Activated CD8-positive, alpha-beta memory T cell treated with anti-CD3 and anti-CD28 coated beads, Interleukin-2, amount 50 U/mL, for 24 hours (primary cell): Measurements from ENCODE around the gene GSTA5.
A peak's percentile ranks its signal among the peaks of the same experiment; 100 is the strongest.
"Not testable (repeated sequence)": the region's sequence is repeated elsewhere in the genome, so short reads cannot be mapped to it uniquely, and the experiment has no call there.

Experiments used
- DNase-seq: peaks from one replicate; pipeline ENCODE4 v3.0.0-alpha.2; 2020; ENCODE audit errors: extremely low read depth

The GSTA5 gene

DNA sequence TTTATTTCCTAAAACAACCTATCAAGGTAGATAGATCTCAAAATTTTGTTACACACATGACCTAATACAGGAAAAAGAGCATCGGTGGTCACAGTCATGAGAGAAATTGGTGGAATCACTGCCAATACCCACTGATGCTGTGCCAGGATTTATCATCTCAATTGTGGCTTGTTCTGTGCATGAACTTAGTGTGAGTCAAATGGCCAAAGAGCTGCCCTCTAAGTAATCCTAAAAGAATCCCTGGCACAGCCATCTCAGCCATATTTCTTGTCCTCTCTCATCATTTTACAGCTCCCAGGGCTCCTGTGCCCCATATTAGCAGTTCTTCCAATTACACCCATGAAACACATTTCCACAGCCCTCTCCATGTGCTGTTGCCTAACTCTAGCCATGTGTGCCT lies 6.1 kb downstream of the GSTA5 start:
- DNase-seq, result no peak

DNA sequence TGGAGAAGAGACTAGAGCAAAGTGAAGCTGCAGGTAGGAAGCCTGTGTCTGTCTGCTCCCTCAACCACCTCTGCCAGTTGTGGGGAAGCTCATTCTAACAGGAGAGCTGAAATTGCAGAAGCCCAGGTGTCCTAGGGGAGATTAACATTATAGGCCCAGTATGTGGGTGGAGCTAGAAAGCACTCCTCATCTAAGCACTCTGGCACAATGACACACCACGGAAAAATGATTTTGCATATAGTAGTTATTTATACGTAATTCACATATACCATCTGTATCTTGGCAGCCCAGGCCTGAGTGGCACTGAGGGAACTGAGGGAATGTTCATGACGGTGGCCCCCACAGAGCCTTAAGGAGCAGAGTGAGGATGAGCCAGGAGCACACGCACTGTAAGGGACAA lies 9.7 kb downstream of the GSTA5 start:
- not testable (repeated sequence) for DNase-seq

DNA sequence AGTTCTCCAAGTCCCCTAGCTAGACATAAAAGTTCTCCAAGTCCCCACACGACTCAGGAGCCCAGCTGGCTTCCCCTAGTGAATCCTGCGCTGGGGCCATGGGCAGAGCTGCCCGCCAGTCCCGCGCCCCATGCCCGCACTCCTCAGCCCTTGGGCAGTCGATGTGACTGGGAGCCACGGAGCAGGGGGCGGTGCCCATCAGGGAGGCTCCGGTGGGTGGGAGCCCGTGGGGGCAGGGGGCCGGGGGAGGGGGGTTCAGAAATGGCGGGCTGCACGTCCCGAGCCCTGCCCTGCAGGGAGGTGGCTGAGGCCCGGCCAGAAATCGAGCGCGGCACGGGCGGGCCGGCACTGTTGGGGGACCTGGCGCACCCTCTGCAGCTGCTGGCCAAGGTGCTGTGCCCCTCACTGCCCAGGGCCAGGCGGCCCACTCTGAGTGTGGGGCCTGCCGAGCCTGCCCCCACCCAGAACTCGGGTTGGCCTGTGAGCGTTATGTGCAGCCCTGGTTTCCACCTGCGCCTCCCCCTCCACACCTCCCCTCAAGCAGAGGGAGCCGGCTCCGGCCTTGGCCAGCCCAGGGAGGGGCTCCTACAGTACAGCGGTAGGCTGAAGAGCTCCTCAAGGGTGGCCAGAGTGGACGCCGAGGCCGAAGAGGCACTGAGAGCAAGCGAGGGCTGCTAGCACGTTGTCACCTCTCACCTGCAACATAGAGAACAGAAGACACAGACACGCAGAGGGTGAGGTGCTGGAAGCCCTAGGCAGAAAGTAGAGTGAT lies 11.4 kb downstream of the GSTA5 start:
- no peak for DNase-seq

DNA sequence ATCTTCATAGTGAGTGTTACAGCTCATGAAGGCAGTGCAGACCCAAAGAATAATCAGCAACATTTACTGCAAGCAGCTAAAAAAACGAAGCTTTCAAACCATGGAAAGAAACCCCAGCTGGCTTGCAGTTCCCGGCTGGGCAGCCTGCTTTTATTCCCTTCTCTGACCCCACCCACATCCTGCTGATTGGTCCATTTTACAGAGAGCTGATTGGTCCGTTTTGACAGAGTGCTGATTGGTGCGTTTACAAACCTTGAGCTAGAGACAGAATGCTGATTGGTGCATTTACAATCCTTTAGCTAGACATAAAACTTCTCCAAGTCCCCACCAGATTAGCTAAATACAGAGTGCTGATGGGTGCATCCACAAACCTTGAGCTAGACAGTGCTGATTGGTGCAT lies 12.0 kb downstream of the GSTA5 start:
- not testable (repeated sequence) for DNase-seq

DNA sequence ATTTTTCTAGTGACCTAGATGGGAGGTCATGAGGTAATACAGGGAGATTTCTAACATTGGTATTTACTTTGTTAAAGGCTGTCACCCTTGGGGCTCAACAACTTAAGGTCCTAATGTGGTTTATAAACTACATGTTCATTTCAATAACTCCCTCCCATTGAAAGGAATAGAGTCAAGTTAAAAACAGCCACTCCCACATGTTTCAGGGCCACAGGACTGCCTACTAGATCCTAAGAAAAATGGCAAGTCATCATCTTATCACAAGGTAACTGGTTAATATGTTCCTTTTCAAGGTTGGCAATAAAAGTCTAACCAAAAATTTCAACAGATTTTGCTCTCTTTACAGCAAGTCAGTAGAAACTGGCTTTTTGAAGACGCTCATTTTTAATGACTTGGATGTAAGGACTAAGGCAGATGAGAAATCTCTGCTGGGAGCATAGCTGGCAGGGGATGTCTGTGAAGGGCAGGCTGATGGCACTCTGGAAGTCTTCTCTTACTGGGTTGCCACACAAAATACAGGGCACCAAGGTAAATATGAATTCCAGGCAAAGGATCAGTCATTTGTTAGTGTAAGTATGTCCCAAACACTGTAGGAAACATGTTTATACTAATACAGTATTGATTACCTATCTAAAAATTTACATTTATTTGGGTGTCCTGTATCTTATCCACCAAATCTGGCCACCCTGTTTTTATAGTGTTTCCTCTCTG lies 13.4 kb downstream of the GSTA5 start:
- DNase-seq, result not testable (repeated sequence)

DNA sequence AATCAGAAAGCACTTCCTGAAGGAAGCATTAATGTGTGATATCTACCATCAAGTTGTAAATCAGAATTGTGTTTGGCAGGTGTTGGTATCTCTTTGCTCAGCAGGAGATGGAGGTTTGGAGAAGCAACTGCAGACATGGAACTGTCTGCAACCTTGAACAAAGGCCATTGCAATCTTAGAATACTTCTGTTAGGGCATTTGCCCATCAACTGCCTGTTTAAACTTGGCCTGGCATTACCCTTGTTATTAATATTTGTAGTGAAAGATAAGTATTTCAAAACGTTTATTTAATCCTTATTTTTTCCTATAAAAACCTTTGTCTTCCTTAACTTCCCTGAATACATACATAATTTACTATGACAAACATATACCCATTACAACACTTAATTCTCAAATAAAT lies 14.1 kb downstream of the GSTA5 start:
- no peak for DNase-seq

DNA sequence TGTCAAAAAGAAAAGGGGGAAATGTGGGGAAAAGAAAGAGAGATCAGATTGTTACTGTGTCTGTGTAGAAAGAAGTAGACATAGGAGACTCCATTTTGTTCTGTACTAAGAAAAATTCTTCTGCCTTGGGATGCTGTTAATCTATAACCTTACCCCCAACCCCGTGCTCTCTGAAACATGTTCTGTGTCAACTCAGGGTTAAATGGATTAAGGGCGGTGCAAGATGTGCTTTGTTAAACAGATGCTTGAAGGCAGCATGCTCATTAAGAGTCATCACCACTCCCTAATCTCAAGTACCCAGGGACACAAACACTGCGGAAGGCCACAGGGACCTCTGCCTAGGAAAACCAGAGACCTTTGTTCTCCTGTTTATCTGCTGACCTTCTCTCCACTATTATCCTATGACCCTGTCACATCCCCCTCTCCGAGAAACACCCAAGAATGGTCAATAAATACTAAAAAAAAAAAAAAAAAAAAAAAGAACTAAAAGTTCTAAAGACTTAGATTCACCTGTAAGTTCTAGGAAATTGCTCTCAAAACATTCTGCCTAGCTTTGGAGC lies 14.6 kb downstream of the GSTA5 start:
- DNase-seq, result not testable (repeated sequence)

DNA sequence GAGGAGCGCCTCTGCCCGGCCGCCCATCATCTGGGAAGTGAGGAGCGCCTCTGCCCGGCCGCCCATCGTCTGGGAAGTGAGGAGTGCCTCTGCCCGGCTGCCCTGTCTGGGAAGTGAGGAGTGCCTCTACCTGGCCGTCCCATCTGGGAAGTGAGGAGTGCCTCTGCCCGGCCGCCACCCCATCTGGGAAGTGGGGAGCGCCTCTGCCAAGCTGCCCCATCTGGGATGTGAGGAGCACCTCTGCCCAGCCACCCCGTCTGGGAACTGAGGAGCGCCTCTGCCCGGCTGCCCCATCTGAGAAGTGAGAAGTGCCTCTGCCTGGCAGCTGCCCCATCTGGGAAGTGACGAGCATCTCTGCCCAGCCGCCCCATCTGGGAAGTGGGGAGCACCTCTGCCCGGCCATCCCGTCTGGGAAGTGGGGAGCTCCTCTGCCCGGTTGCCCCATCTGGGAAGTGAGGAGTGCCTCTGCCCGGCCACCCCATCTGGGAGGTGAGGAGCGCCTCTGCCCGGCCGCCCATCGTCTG lies 15.3 kb downstream of the GSTA5 start:
- not testable (repeated sequence) for DNase-seq

DNA sequence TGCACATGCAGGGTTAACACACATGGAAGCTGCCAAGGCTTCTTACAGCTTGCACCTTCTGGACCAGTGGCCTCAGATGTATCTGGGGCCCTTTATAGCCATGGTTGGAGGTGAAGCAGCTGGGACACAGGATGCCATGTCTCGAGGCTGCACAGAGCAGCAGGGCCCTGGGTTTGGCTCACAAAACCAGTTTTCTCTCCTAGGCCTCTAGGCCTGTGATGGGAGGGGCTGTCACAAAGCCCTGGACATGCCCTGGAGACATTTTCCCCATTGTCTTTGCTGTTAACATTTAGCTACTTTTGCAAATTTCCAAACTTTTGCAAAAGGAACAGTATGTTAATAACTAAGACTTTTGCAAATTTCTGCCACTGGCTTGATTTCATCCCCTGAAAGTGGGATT lies 18.8 kb downstream of the GSTA5 start:
- no peak for DNase-seq

DNA sequence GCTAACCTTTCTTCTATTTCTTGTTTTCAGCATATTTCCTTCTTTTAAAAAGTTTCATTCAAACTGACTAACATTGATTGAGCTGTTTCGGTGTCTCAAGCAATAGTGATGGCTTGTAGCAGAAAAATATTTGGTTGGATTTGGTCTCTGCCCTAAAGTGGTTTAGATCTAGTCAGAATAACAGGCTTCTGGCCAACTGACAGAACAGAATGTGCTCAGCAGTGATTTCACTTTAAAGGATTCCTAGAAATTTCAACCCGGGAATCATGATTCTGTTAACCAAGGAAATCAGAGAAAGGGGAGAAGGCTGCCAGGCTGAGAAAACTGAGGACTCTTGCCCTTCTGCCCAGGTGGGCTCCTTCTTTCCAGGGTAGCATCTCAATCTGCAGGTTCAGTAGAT lies 20.4 kb downstream of the GSTA5 start:
- DNase-seq, result no peak

DNA sequence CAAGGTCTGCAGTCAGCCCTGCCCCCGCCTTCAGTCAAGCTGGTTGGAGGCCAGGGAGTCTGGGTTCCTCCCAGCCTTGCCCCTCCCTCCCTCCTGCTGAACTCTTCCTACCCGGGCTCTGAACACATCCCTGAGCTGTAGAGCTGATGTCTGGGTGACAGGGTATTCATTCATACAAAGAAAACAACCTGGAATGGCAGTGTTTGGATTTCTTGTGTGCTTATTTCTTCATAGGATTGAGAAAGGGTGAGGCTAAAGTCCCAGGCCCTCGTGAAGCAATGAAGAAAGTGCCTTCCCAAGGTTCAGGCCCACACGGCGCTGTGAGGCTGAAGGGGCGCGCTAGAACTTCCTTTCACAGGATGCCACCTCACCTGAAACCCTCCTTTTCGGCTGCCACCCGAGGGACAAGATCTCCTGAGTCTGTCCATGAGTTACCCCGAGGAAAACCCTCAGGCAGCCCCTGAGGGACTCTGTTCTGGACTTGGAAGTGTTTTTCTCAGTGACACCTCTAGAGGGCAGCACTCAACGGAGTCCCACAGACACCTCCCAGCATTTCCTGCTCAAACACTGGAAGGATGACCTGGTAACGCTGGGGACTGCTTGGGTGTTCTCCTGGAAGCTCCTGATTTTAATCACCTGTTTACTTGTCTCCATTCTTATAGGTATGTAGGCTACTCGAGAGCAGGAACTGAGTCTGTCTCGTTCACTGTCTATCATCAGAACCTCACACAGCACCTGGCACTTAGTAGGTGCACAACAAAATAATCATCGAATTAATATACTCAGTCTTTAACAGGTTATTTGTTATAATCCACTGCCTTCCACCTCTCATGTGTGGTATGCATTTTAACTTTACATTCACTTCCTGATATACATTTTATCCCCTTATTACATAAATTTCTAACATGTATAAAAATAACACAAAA lies 25.2 kb downstream of the GSTA5 start:
- DNase-seq, result peak; percentile 5

DNA sequence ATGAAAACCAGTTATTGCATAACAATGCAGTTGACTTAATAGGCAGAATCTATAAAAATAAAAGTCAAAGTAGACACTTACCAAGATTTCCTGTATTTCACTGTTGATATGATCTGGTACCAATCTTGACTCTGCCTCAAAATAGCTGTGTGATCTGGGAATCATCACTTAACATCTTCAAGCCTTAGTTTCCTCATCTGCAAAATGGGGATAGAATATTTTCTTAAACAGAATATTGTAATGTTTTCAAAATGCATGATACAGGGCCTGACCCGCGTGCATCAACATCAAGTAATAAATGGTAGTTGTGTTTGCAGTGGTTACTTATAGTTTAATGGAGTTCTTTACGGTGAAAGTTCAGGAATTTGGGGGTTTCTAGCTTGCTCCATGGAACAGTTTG lies 26.1 kb downstream of the GSTA5 start:
- not testable (repeated sequence) for DNase-seq

DNA sequence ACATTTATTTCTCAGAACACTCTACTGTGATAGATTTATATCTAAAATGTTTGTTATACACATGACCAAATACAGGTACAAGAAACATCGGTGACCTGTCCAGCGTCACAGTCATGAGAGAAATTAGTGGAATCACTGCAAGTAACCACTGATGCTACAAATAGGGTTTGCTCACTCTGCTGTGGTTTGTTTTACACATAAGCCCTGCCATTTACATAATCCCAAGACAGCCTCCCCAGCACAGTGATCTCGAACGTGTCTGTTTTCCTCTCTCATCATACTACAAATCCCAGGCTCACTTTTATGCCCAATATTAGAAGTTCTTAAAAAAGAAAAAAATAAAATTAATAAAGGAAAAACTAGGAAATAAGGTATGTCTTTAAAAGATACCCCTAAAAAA lies 30.8 kb downstream of the GSTA5 start:
- DNase-seq, result not testable (repeated sequence)

DNA sequence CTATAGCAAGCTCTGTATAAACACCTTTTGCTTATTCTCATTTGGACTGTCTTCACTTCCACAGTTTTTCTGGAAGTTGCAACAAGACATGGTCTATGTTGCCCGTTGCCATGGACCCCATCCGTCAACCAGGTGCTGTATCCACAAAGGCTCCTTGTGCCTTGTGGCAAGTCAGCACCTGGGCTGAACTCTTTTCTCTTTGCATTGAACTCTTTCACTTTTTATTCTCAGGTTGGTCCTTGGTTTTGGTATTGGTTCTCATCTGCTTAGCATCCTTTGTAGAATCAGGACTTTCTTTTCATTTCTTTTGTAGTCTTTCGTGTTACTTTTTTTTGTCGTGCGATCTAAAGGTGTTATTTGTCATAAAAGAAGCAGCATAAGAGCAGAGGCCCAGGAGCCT lies 32.0 kb downstream of the GSTA5 start:
- no peak for DNase-seq

DNA sequence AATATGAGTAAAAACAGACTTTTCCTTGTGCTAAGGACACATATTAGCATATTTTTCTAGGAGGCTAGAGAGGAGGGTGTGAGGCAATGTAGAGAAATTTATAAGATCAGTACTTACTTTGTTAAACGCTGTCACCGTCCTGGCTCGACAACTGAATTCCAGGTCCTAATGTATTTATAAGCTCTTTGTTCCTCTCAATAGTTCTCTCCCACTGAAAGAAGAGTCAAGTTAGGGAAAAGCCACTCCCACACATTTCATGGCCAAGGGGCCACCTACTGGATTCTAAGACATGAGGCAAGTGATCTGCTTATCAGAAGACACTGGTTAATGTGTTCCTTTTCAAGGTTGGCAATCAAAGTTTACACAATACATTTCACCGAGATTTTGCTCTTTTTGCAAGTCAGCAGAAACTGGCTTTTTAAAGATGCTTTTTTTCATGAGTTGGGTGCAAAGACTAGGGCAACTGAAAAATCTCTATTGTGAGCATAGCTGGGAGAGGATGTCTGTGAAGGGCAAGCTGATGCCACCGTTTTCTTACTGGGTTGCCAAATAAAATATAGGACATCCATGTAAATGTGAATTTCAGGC lies 36.9 kb downstream of the GSTA5 start, which contains the start of gene GSTA1:
Gene GSTA1, minus strand, starts transcription at position 149 of the 588 bp plus-strand sequence. CDS start 4,549 bp downstream, outside the sequence.
- not testable (repeated sequence) for DNase-seq

DNA sequence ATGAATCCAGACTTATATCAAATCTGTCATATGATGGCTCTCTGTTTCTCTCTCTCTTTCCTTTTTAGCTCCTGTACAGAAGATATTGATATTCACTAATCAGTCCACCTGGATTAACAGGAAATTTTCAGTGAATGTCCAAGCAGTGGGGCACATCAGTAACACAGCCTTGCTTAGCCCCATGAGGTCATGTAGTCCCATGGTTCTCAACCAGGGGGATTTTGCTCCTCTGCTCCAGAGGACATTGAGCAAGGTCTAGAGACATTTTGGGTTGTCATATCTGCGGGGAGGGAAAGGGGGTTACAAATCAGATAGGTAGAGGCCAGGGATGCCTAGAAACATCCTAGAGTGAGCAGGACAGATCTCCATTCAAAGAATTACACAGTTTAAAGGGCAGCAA lies 37.8 kb downstream of the GSTA5 start:
- DNase-seq, result no peak

DNA sequence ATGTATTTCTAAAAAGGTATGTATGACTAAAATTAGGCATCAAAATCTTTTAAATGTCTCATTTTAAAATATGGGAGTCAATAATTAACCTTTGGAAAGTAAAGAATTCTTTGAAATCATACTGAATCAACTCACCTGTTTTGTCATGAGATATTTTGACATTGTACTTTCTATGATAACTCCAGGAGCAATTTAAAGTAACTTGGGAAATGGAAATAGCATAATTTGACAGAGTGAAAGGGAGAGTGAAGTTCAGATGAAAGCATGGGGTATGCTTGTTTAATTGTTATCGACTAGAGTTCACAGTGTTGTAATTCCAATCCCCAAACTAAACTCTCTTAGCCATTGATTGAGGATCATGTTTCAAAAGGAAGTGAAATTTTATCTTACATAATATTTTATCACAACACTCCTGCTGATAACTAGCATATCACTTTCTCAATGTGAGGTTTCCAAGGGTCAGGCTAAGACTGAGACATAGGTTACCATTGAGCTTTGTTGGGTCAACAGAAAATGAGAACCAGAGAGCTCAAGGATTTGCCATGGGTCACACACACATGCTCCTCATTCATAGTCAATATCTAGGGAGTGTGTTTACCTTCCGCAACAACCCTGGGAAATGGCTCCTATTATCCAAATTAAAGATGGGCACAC lies 39.3 kb downstream of the GSTA5 start:
- DNase-seq, result no peak

DNA sequence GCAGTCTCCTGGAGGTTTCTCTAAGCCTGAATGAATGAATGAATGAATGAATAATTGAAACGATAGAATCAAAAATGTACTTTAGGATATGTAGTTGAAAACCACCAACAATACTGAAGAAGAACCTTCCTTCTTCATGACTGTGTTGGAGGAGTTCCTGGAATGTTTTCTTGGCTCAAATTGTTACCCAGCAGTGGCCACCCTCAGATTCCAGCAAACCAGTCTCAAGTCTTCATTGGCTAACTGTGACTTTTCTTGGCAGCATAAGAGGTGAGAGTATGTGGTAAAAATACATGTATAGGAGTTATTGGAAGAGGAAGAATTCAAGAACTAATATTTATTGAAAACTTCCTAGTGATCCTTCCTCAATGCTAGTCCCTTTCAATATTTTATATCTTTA lies 41.3 kb downstream of the GSTA5 start:
- not testable (repeated sequence) for DNase-seq

DNA sequence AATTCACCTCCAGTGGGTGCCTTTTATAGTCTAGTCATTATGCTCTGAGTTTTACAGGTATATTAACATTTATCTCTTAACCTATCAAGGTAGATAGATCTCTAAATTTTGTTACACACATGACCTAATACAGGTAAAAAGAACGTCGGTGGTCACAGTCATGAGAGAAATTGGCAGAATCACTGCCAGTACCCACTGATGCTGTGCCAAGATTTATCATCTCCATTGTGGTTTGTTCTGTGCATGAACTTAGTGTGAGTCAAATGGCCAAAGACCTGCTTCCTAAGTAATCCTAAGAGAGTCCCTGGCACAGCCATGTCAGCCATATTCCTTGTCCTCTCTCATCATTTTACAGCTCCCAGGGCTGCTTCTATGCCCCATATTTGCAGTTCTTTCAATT lies 46.2 kb downstream of the GSTA5 start:
- DNase-seq, result not testable (repeated sequence)

DNA sequence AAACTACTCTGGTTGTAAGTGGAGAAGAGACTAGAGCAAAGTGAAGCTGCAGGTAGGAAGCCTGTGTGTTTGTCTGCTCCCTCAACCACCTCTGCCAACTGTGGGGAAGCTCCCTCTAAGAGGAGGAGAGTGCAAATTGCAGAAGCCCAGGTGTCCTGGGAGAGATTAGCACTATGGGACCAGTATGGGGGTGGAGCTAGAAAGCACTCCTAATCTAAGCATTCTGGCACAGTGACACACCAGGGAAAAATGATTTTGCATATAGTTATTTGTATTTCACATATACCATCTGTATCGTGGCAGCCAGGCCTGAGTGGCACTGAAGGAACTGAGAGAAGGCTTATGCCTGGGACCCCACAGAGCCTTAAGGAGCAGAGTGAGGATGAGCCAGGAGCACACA lies 49.8 kb downstream of the GSTA5 start:
- DNase-seq, result no peak

DNA sequence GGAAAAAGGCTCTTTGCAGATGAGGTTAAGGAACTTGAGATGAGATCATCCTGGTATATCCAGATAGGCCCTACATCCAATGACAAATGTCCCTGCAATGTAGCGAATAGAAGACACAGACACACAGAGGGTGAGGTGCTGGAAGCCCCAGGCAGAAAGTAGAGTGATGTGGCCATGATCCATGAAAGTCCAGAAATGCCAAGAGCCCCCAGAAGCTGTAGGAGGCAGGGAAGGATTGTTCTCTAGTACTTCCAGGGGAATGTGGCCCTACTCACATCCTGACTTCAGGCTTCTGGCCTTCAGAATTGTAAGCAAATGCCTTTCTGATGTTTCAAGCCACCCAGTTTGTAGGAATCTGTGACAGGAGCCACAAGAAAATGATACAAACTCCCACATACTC lies 51.0 kb downstream of the GSTA5 start:
- DNase-seq, result not testable (repeated sequence)
